ENCODE data around the gene AFG1L. TPM values are rescaled to one million over a fixed set of nuclear protein-coding genes. Genes with fewer than 3 reads are reported as not detected.

The AFG1L gene
- total and polyA plus RNA-seq, 2 experiments from 2014 or later = 4.1 to 8.7 TPM

DNA sequence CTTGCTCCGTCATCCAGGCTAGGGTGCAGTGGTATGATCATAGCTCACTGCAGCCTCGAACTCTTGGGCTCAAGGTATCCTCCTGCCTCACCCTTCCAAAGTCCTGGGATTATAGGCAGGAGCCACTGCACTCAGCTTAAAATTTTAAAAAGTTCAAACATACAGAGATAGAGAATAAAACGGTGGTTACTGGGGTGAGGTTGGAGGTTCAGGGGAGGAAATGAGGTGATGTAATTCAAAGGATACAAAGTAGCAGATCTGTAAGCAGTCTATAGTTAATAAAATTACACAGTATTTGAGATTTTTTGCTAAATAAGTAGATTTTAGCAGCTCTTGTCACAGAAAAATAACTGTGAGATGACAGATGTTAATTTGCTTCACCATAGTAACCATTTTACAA is 7.5 kb upstream of the AFG1L start (continued):
- TF ChIP-seq, protein P1, sequence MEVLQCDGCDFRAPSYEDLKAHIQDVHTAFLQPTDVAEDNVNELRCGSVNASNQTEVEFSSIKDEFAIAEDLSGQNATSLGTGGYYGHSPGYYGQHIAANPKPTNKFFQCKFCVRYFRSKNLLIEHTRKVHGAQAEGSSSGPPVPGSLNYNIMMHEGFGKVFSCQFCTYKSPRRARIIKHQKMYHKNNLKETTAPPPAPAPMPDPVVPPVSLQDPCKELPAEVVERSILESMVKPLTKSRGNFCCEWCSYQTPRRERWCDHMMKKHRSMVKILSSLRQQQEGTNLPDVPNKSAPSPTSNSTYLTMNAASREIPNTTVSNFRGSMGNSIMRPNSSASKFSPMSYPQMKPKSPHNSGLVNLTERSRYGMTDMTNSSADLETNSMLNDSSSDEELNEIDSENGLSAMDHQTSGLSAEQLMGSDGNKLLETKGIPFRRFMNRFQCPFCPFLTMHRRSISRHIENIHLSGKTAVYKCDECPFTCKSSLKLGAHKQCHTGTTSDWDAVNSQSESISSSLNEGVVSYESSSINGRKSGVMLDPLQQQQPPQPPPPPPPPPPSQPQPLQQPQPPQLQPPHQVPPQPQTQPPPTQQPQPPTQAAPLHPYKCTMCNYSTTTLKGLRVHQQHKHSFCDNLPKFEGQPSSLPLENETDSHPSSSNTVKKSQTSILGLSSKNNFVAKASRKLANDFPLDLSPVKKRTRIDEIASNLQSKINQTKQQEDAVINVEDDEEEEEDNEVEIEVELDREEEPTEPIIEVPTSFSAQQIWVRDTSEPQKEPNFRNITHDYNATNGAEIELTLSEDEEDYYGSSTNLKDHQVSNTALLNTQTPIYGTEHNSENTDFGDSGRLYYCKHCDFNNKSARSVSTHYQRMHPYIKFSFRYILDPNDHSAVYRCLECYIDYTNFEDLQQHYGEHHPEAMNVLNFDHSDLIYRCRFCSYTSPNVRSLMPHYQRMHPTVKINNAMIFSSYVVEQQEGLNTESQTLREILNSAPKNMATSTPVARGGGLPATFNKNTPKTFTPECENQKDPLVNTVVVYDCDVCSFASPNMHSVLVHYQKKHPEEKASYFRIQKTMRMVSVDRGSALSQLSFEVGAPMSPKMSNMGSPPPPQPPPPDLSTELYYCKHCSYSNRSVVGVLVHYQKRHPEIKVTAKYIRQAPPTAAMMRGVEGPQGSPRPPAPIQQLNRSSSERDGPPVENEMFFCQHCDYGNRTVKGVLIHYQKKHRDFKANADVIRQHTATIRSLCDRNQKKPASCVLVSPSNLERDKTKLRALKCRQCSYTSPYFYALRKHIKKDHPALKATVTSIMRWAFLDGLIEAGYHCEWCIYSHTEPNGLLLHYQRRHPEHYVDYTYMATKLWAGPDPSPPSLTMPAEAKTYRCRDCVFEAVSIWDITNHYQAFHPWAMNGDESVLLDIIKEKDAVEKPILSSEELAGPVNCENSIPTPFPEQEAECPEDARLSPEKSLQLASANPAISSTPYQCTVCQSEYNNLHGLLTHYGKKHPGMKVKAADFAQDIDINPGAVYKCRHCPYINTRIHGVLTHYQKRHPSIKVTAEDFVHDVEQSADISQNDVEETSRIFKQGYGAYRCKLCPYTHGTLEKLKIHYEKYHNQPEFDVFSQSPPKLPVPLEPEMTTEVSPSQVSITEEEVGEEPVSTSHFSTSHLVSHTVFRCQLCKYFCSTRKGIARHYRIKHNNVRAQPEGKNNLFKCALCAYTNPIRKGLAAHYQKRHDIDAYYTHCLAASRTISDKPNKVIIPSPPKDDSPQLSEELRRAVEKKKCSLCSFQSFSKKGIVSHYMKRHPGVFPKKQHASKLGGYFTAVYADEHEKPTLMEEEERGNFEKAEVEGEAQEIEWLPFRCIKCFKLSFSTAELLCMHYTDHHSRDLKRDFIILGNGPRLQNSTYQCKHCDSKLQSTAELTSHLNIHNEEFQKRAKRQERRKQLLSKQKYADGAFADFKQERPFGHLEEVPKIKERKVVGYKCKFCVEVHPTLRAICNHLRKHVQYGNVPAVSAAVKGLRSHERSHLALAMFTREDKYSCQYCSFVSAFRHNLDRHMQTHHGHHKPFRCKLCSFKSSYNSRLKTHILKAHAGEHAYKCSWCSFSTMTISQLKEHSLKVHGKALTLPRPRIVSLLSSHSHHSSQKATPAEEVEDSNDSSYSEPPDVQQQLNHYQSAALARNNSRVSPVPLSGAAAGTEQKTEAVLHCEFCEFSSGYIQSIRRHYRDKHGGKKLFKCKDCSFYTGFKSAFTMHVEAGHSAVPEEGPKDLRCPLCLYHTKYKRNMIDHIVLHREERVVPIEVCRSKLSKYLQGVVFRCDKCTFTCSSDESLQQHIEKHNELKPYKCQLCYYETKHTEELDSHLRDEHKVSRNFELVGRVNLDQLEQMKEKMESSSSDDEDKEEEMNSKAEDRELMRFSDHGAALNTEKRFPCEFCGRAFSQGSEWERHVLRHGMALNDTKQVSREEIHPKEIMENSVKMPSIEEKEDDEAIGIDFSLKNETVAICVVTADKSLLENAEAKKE (CRISPR knock-in tag; IDR thresholded peaks at IDR 0.05) = no peak
- no peak for TF ChIP-seq EZH2phosphoT487 (IDR thresholded peaks at IDR 0.05; ENCODE audit: unreplicated experiment)

DNA sequence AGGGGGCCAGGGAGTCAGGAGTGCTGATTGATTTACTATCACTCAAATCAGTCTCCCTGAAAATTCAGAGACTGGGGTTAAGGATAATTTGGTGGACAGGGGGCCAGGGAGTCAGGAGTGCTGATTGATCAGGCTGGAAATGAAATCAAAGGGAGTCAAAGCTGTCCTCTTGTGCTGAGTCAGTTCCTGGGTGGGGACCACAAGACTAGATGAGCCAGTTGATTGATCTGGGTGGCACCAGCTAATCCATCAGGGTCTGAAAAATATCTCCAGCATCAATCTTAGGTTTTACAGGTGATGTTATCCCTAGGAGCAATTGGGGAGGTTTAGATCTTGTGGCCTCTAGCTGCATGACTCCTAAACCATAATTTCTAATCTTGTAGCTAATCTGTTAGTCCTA is 6.1 kb upstream of the AFG1L start:
- DNase-seq (ENCODE audit: low spot score) (no peak), ATAC-seq (no peak)
- Histone ChIP-seq H3K4me2 (no peak overlapping the region), H2AFZ (no peak overlapping the region), H3K79me2 (replicated peaks; ENCODE audit: insufficient read depth) (no peaks in the 10 kb centered on the region), H3K4me1 (ENCODE audit: insufficient read depth) (no peaks in the 10 kb centered on the region), H3K4me3 (no peak overlapping the region), H3K27me3 (ENCODE audit: insufficient read depth) (no peaks in the 10 kb centered on the region), H3F3A (replicated peaks; ENCODE audit: low read depth) (no peaks in the 10 kb centered on the region), H4K20me1 (replicated peaks; ENCODE audit: insufficient read depth) (no peaks in the 10 kb centered on the region), H3K27ac (ENCODE audit: low read depth) (no peak overlapping the region), H3K9me2 (ENCODE audit: insufficient read depth) (no peaks in the 10 kb centered on the region), H3K36me3 (ENCODE audit: insufficient read depth) (no peaks in the 10 kb centered on the region)
- no peaks in the 10 kb centered on the region for H3K9me3 Mint-ChIP-seq
- no peak overlapping the region for H3K27ac Mint-ChIP-seq
- H3K36me3 Mint-ChIP-seq (ENCODE audit: low read depth) = no peaks in the 10 kb centered on the region
- no peaks in the 10 kb centered on the region for H3K4me1 Mint-ChIP-seq
- H3K4me3 Mint-ChIP-seq = no peak overlapping the region
- H3K27me3 Mint-ChIP-seq (ENCODE audit: insufficient read depth, low read depth, poor library complexity) = peaks cover 3% of the 10 kb centered on the region
- TF ChIP-seq NANOG (IDR thresholded peaks at IDR 0.05; ENCODE audit: borderline replicate concordance) (no peak), POLR2AphosphoS5 (IDR thresholded peaks at IDR 0.05; ENCODE audit: low read depth) (no peak), ZNF331 (CRISPR knock-in tag; IDR thresholded peaks at IDR 0.05; ENCODE audit: low read depth) (no peak), STAT1 (IDR thresholded peaks at IDR 0.05; ENCODE audit: unreplicated experiment) (no peak)
- TF ChIP-seq, protein P1 (CRISPR knock-in tag; IDR thresholded peaks at IDR 0.05) = no peak
- TF ChIP-seq, protein P2, sequence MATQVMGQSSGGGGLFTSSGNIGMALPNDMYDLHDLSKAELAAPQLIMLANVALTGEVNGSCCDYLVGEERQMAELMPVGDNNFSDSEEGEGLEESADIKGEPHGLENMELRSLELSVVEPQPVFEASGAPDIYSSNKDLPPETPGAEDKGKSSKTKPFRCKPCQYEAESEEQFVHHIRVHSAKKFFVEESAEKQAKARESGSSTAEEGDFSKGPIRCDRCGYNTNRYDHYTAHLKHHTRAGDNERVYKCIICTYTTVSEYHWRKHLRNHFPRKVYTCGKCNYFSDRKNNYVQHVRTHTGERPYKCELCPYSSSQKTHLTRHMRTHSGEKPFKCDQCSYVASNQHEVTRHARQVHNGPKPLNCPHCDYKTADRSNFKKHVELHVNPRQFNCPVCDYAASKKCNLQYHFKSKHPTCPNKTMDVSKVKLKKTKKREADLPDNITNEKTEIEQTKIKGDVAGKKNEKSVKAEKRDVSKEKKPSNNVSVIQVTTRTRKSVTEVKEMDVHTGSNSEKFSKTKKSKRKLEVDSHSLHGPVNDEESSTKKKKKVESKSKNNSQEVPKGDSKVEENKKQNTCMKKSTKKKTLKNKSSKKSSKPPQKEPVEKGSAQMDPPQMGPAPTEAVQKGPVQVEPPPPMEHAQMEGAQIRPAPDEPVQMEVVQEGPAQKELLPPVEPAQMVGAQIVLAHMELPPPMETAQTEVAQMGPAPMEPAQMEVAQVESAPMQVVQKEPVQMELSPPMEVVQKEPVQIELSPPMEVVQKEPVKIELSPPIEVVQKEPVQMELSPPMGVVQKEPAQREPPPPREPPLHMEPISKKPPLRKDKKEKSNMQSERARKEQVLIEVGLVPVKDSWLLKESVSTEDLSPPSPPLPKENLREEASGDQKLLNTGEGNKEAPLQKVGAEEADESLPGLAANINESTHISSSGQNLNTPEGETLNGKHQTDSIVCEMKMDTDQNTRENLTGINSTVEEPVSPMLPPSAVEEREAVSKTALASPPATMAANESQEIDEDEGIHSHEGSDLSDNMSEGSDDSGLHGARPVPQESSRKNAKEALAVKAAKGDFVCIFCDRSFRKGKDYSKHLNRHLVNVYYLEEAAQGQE (IDR thresholded peaks at IDR 0.05; ENCODE audit: unreplicated experiment) = no peak

All from GM23338 (cell line).